PC-9 (cell line): Measurements from ENCODE around the gene WFDC12. TPM values are rescaled to one million over a fixed set of nuclear protein-coding genes. Genes with fewer than 3 reads are reported as not detected.
A peak's percentile ranks its signal among the peaks of the same experiment; 100 is the strongest.

Experiments used
- BruUV-seq: library from RNA; stranded (reverse); fragments of 400-500 nt; replicated peaks from 2 replicates; lab custom pipeline; 2021; lab: Mats Ljungman, UMichigan
- CTCF ChIA-PET: fragments of 300-600 bp; sonication (Branson Sonifier 250); formaldehyde crosslinking; loops from one replicate; lab custom pipeline; 2022; ENCODE audit warnings: antibody characterized with exemption; lab: Charles Lee
- POLR2A ChIA-PET: fragments of 300-600 bp; sonication (Branson Sonifier 250); formaldehyde crosslinking; loops from one replicate; lab custom pipeline; 2022; ENCODE audit warnings: antibody characterized with exemption; ENCODE audit not compliant: unreplicated experiment; lab: Charles Lee
- DNase-seq, 2 experiments: peaks; one replicate each; pipeline versions ENCODE4 v3.0.0 to v3.0.0-alpha.2; 2015 to 2022; ENCODE audit warnings: mixed read lengths in 1 of 2
- H2AFZ ChIP-seq: fragments of 200-600 bp; sonication (generic); 2 replicates; pipeline ENCODE4 v1.8.1; 2017; ENCODE audit warnings: antibody characterized with exemption
- H3F3A ChIP-seq: fragments of 200-600 bp; sonication (generic); 2 replicates; pipeline ENCODE4 v1.8.1; 2017; ENCODE audit warnings: antibody characterized with exemption, mild to moderate bottlenecking, low read depth; ENCODE audit not compliant: insufficient read depth
- H3K27ac ChIP-seq: fragments of 200-600 bp; sonication (generic); 2 replicates; pipeline ENCODE4 v1.6.1; 2016; ENCODE audit warnings: mixed run types
- H3K27me3 ChIP-seq: fragments of 200-600 bp; sonication (generic); 2 replicates; pipeline ENCODE4 v1.6.1; 2016; ENCODE audit warnings: low read depth, mixed run types; ENCODE audit not compliant: insufficient read depth
- H3K36me3 ChIP-seq: fragments of 200-600 bp; sonication (generic); 2 replicates; pipeline ENCODE4 v1.6.1; 2016; ENCODE audit warnings: low read depth, mixed run types
- H3K4me1 ChIP-seq: fragments of 200-600 bp; sonication (generic); replicated peaks from 2 replicates; pipeline ENCODE4 v1.6.1; 2016; ENCODE audit warnings: mixed run types; ENCODE audit not compliant: insufficient read depth
- H3K4me2 ChIP-seq: fragments of 200-600 bp; sonication (generic); 2 replicates; pipeline ENCODE4 v1.6.1; 2017; ENCODE audit warnings: mixed run types
- H3K4me3 ChIP-seq: fragments of 200-600 bp; sonication (generic); 2 replicates; pipeline ENCODE4 v1.6.1; 2016; ENCODE audit warnings: mixed run types
- H3K79me2 ChIP-seq: fragments of 200-600 bp; sonication (generic); 2 replicates; pipeline ENCODE4 v1.6.1; 2017; ENCODE audit warnings: low read depth, mixed run types
- H3K9me2 ChIP-seq: fragments of 200-600 bp; sonication (generic); 2 replicates; pipeline ENCODE4 v1.8.1; 2017; ENCODE audit warnings: mild to moderate bottlenecking; ENCODE audit not compliant: insufficient read depth
- H3K9me3 ChIP-seq: fragments of 200-600 bp; sonication (generic); 2 replicates; pipeline ENCODE4 v1.8.1; 2016; ENCODE audit warnings: low read depth; ENCODE audit not compliant: insufficient read depth
- H4K20me1 ChIP-seq: fragments of 200-600 bp; sonication (generic); 2 replicates; pipeline ENCODE4 v1.8.1; 2017; ENCODE audit not compliant: insufficient read depth
- CTCF ChIP-seq: fragments of 200-600 bp; sonication (generic); conservative IDR thresholded peaks from 2 replicates; pipeline ENCODE4 v1.6.1; 2017; ENCODE audit warnings: mixed run types, antibody characterized with exemption, mild to moderate bottlenecking, moderate library complexity
- EZH2 ChIP-seq: fragments of 200-600 bp; sonication (generic); IDR thresholded peaks from 2 replicates; pipeline ENCODE4 v1.8.0; 2017; ENCODE audit warnings: antibody characterized with exemption, low read depth
- intact Hi-C: fragments of 100-400 bp; cut with micrococcal nuclease; formaldehyde crosslinking; loops from one replicate; pipeline ENCODE4 v1.10.0; 2022; ENCODE audit not compliant: unreplicated experiment
- total RNA-seq: library from RNA; stranded (reverse); gene quantifications from 2 replicates; pipeline ENCODE4 v1.2.3, GENCODE V29; 2021

Gene WFDC12
- total RNA-seq, 1 experiment from 2014 or later = not detected

GRCh38 chr20:45128099-45128498 is 3.8 kb upstream of the WFDC12 start:
- no peak for TF ChIP-seq CTCF
- no peak for TF ChIP-seq EZH2
- intact Hi-C loops = no loop called here
- no peaks in the 10 kb centered on the region for H3K27me3 ChIP-seq
- H3K36me3 ChIP-seq = no peaks in the 10 kb centered on the region
- CTCF ChIA-PET = no interaction called here
- H3F3A ChIP-seq = peaks cover 6% of the 10 kb centered on the region; the same call in 1 of the 2 replicates
- H2AFZ ChIP-seq = no peak overlapping the region
- H3K4me2 ChIP-seq = no peak overlapping the region; the same call in 1 of the 2 replicates
- peaks cover 13% of the 10 kb centered on the region; the same call in 1 of the 2 replicates for H3K4me1 ChIP-seq
- H3K27ac ChIP-seq = no peak overlapping the region
- H4K20me1 ChIP-seq = no peaks in the 10 kb centered on the region
- H3K79me2 ChIP-seq = no peaks in the 10 kb centered on the region
- no peak overlapping the region for H3K4me3 ChIP-seq
- POLR2A ChIA-PET = interaction anchor here (0.7 kb wide), 2 partner anchors 78 to 235 kb away, joined by 4 to 7 read pairs; partner anchors contain the start of gene SYS1
- H3K9me3 ChIP-seq = no peaks in the 10 kb centered on the region
- peak; percentile 28 to 75 for DNase-seq
- H3K9me2 ChIP-seq = no peaks in the 10 kb centered on the region
- BruUV-seq = no TSS peak

GRCh38 chr20:45121388-45121787 is 2.9 kb downstream of the WFDC12 start:
- CTCF ChIA-PET = interaction anchor here (0.7 kb wide), 1 partner anchor 25 kb away, joined by 16 read pairs; no protein-coding TSS in a partner anchor
- TF ChIP-seq EZH2 (no peak), CTCF (no peak)
- Histone ChIP-seq H3K9me2 (no peaks in the 10 kb centered on the region), H3F3A (no peaks in the 10 kb centered on the region), H3K27me3 (no peaks in the 10 kb centered on the region), H3K4me2 (no peak overlapping the region), H3K9me3 (no peaks in the 10 kb centered on the region), H4K20me1 (no peaks in the 10 kb centered on the region), H3K79me2 (no peaks in the 10 kb centered on the region), H3K4me3 (no peak overlapping the region), H3K36me3 (no peaks in the 10 kb centered on the region), H3K4me1 (no peaks in the 10 kb centered on the region), H2AFZ (no peak overlapping the region), H3K27ac (no peak overlapping the region)
- BruUV-seq = no TSS peak
- intact Hi-C loops = no loop called here
- no peak for DNase-seq
- POLR2A ChIA-PET = interaction anchor here (0.6 kb wide), 1 partner anchor 166 kb away, joined by 4 read pairs; no protein-coding TSS in a partner anchor

GRCh38 chr20:45119556-45120266 is 4.6 kb downstream of the WFDC12 start:
- H3K4me2 ChIP-seq = no peak overlapping the region
- POLR2A ChIA-PET = no interaction called here
- intact Hi-C loops = no loop called here

More at GRCh38 chr20:45119556-45120266, 4.6 kb downstream of the WFDC12 start:
- no peaks in the 10 kb centered on the region for H3K9me2 ChIP-seq
- H2AFZ ChIP-seq = no peak overlapping the region
- no peaks in the 10 kb centered on the region for H3K4me1 ChIP-seq
- no peaks in the 10 kb centered on the region for H3F3A ChIP-seq
- no peaks in the 10 kb centered on the region for H4K20me1 ChIP-seq
- CTCF ChIA-PET = interaction anchor here (1.0 kb wide), 1 partner anchor 15 kb away, joined by 3 read pairs; no protein-coding TSS in a partner anchor
- no peaks in the 10 kb centered on the region for H3K36me3 ChIP-seq
- BruUV-seq = no TSS peak
- no peaks in the 10 kb centered on the region for H3K27me3 ChIP-seq
- DNase-seq = no peak
- H3K27ac ChIP-seq = no peak overlapping the region
- no peaks in the 10 kb centered on the region for H3K79me2 ChIP-seq
- no peak for TF ChIP-seq EZH2
- TF ChIP-seq CTCF = no peak
- H3K4me3 ChIP-seq = no peak overlapping the region
- H3K9me3 ChIP-seq = no peaks in the 10 kb centered on the region
